GM19452 (cell line): Measurements from ENCODE around the gene NEK7.

Experiments
- ATAC-seq: cut with Tn5 transposase; IDR thresholded peaks from one replicate; pipeline ENCODE4 v1.9.1; 2021; ENCODE audit not compliant: unreplicated experiment

The NEK7 gene

DNA sequence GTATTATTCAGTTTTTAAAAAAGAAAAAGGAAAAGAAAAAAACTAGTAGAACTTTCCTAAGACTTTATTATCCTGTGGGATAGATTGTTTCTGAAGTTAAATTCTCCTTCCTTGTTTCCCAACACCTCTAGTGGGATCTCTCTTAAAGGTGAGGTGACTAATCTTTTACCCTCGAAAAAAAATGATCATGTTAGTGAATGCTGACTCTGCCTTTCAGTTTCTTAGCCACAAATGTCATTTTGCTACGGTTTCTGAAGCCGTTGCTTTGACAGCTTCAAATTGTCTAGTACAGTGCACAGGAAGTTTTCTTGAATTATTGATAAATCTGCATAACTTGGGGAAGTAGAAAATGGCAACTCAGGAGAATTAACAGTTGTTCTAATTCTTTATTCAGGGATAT, 13.0 kb upstream of the NEK7 start:
- peak; percentile 64 for ATAC-seq

GRCh38 chr1:198147216-198147615, 9.6 kb upstream of the NEK7 start:
- no peak for ATAC-seq

DNA sequence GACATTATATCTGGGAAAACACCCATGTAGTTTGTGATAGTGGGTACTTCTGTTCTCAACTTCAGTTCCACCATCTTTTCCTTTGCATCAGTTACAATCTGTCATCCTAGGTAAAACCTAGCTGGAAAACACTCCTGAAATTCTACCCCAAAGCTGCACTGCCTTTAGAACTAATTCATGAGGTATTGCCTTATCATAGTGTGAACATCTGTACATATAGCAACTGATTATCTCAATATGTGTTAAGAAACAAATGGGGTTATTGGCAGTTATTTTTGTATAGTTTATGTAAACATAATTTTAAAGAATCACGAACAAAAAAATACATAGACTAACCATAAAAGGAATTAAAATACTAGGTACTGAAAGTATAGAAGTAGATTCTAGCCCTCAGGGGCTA, 6.4 kb upstream of the NEK7 start:
- no peak for ATAC-seq

- no peak for ATAC-seq
Observed at GRCh38 chr1:198151688-198152087, 5.1 kb upstream of the NEK7 start.

- ATAC-seq = no peak
Observed at GRCh38 chr1:198153103-198153502, 3.7 kb upstream of the NEK7 start.

DNA sequence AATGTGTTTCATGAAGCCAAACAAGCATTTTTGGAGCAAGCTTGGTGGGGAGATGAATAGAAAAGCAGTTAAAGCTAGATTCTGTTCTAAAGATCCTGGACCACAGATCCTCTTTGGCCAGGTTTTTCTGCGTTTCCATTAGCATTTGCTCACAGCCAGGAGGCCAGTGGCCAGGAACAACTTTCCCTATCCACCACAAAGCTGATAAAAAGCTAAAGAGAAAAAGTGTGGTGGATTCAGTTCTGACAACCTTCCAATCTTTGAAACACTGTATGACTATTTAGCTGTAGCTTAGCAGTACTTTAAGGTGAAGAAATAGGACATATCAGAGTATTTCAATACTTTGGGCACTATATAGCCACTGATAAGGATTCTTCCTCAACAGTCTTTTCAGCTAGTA, 3.0 kb upstream of the NEK7 start:
- no peak for ATAC-seq

DNA sequence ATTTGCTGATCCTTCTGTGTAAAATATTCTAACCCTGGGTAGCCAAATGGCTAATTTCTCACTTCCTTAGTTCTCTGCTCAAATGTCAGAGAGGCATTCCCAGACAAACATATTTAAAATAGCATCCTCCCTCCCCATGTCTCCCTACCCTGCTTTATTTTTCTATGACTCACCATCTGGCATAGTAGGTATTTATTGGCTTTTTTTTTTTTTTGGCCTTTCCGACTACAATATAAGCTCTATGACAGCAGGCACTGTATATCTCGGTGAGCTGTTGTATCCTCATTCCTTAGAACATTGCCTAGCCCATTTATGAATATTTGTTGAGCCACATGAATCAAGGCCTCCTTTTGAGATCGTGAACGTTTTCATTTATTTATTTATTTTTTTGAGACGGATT, 1.5 kb upstream of the NEK7 start:
- ATAC-seq = no peak

DNA sequence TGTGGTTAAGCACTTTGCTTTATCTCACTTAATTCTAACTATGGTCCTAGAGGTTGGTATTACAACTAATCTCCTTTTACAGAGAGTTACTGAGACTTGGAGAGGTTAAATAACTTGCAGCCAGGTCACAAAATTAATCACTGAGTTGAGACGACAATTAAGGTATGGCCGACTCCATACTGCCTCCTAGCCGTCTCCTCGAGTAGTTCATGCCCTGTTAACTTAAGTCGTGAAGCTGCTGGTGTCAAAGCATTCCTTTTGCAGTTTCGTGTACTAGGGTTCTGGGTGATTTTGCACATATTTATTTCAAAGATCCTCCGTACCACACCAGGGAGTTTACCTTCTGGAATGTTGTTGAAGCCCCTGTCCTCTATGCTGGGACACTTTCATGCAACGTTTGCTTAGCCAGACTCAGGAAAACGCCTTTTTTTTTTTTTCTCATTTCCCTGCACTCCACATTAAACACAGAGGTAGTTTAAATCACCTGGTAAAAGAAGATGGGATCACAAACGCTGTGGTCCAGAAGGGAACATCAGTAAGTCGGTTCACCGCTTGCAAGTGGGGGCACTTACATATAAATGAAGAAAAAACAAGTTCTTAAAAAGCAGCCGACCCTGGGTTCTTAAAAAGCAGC, 570 bp upstream of the NEK7 start:
- ATAC-seq = peak; percentile 18

DNA sequence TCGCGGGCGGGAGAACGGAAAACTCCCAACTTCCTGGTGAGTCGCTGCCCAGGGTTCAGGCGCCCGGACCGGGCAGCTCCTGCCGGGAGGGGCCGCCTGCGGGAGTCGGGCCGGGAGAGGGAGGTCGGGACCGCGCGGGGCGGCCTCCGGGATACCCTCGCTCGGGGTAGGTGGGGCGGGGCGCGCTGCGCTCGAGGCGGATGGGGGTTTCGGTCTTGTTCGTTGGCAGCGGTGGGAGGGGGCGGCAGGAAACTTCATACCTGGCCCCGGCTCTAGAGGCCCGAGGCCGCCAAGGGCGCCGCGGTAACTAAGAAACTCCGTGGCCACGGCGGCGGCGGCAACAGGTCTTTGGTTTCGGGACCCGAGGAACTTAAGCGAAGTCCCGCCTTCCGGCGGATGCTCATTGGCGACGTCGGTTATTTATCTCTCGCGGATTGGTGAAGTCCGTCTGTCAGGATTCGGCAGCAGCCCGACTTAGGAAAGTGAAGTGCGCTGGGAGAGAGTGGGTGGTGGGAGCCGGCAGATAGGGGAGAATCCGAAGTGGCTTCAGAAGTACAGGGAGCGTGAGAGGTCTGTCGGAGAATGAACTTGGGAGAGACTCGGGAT, 546 bp downstream of the NEK7 start:
- ATAC-seq = peak; percentile 35

DNA sequence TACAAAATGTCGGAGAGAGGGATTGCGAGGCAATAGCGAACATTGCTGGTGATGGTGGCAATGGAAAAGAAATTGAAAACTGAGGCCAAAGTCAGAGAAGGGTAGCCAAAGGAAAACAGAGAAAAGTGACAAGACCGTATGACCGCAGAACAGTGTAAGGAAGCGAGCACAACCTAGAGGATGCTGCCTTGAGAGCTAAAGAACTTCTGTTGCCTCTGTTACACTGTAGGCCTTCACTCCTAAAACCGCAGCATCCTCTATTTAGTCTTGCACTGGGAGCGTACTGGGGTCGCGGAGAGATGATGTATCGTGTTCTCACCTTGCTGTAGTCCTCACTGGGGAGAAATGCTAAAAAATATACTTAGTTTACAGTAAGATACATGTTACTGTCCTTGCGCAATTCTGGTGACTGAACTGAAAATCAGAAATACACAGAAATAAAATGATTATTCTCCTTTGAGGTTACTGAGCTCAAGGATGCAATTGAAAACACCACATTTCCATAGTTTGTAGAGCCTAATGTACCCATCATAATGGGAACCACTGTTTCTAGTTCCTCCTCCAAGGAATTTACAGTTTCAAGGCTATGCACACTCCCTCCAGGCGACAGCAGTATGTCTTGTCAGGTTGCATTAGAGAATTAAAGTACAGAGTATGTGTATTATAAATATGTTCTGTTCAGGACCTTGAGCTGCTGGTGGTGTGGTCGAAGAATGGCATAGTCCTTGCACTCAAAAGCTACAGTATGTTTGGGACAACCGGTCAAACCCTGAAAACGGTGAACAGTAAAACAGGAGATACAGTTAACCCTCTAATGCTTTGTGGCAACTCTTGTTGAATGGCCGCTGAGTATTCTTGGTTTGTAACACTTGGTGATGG, 1.3 kb downstream of the NEK7 start:
- no peak for ATAC-seq

DNA sequence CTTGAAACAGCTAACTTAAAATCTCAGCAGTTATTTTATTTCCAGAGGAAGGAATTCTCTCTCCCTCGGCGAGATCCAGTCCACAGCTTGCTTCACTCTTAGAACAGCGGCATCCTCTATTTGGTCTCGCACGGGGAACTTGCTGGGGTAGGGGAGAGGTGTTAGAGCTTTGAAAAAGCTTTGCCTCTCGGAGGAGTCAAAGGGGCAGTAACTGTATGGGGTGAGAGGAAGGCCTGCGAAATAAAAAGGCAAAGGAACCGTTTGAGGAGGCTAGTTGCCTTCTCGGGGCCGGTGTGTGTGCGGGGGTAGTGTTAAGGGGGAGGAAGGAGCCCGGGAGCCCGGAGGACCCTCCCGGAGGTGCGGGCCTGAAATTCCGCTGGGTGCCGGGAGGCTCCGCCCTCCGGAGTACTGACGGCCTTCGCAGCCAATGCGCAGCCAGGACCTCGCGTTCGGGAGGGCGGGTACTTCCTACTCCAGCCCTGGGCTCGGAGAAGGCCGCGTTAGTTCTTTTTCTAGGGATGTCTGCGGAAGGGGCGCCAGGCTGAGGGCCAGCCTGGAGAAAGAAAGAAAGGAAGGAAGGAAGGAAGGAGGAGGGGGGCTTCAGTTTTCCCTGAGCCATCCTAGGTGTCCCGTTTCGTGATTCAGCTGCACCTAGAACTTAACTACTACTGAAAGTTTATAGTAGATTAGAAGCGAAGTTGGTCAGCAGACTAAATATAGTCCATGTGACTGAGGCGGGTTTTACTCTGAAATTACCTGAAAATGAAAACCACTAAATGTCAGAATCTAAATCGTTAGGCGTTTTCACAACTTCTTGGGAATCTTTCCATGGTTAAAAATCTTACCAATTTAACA, 2.2 kb downstream of the NEK7 start:
- ATAC-seq = peak; percentile 69

- no peak for ATAC-seq
Observed at GRCh38 chr1:198160222-198160621, 3.4 kb downstream of the NEK7 start.

DNA sequence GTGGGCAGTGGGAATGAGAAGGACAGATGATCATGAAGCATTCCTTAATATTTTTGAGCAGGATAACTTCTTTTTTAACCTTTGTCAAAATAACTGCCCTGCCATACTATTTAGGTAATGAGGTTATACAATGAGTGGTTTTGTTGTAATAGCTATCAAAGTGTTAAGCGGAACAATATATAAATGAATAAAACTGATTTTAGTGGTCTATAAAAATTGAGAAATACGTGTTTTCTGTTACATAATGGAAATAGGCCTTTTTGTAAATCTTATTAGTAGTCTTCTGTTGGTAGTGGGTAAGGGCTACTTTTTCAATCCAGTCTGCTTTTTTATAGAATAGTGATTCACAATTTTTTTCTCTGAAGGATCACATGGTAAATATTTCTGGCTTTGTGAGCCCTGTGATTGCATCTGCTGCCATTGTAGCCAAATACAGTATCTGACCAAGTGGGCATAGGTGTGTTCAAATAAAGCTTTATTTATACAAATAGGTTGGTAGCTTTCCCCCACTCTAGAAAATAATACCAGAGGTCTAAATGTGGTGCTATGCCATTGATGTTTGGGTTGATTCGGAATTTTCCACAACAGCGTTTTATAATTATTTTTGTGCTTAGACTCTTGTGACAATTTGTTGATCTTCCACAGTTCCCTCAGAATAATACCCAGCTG, 4.3 kb downstream of the NEK7 start:
- ATAC-seq = no peak

DNA sequence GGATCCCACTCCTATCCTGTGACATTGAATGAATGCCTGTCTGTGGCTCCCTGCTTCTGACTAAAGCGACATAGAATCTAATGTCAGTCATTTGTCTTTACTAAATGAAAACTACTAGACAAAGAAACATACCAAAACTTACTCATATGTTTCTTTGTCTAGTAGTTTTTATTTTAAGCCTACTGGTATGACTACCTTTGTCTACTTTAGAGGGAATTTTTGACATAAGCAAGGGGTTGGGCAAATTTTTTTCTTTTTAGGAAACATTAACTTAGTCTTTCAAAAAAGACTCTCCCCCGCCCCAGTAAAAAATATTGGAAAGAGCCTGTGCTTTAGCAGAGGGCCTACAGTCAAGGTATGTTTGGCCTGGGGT, 4.9 kb downstream of the NEK7 start:
- ATAC-seq = no peak

GRCh38 chr1:198162091-198162767, 5.4 kb downstream of the NEK7 start:
- ATAC-seq = peak; percentile 11

DNA sequence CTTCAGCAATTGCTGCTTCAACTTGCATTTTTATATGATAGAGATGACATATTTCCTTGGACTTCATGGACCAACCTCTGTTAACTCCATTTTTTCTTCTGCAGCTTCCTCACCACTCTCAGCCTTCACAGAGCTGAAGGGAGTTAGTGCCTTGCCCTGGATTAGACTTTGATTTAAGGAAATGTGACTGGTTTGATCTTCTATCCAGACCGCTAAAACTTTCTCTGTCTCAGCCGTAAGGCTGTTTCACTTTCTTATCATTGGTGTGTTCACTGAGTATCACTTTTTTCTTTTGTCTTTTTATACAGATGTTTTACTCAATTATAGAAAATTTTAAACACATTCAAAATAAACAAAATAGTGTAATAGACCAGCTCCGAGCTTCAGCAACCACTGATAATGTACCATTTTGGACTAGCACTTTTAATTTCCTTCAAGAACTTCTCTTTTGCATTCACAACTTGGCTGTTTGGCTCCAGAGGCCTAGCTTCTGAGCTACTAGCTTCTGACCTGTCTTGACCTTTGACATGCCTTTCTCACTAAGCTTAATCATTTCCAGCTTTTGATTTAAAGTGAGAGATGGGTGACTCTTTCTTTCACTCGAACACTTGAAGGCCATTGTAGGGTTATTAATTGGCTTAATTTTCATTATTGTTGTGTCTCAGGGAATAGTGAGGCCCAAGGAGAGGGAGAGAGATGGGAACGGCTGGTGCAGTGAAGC, 9.3 kb downstream of the NEK7 start:
- peak; percentile 44 for ATAC-seq

DNA sequence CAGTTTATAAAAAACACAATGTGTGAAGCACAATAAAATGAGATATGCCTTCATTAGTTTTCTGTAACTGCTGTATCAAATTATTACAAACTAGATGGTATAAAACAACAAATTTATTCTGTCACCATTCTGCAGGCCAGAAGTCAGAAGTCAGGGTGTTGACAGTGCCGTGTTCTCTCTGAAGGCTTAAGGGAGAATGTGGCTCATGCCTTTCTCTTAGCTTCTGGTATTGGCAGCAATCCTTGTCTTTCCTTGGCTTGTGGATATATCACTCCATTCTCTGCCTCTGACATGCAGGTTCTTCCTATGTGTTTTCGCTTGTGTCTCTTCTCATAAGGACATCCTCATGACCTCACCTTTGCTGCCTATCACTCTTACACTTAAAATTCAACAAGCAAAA, 10.1 kb downstream of the NEK7 start:
- no peak for ATAC-seq

DNA sequence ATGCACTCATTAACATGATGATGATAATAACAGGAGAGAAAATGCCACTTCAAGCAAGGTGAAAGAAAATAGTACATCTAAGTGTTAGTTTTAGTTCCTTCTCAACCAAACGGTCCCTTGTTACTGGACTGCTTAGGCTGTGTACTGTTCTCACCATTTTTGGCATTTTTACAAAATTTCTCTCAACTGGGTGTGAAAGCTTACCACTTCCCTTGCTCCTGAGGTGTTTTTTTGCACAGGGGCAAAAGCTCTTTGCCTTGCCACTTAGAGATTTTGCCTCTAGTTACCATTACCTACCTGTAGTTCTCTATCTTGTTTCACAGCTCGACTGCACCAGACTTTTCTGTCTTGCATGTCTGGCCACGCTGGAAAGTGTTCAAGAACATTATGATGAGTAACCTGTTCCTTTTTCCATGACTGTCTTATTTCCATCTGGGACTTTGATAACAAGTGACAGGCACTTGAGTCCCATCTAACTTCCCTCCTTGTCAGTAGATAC, 10.7 kb downstream of the NEK7 start:
- ATAC-seq = peak; percentile 60

DNA sequence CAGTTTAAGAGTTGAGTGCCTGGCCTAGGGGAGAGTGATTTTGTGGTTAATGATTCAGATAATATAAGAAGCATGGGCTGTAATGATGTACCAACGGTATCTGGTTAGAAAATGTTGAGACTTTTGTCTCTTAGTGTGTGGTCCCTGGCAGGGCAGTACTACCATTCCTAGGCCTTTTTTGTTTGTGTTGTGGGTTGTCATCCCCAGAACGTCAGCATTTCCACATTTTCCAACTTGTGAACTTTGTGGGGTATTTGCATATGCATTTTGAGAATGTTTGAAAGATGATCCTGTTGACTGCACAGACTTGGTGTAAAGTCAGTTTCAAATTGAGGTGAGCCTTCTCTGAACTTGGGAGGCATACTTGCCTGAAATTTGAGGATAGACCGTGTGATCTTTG, 11.4 kb downstream of the NEK7 start:
- no peak for ATAC-seq
